GM23248 (cell line): ENCODE measurements around the gene FBXW9.

ENCODE experiments used
- EZH2 ChIP-seq: fragments of 200-600 bp; sonication (generic); IDR thresholded peaks from 2 replicates; pipeline ENCODE4 v1.6.1; 2018; ENCODE audit warnings: antibody characterized with exemption, mild to moderate bottlenecking; ENCODE audit not compliant: insufficient read depth, poor library complexity, severe bottlenecking
- EZH2phosphoT487 ChIP-seq: fragments of 200-600 bp; sonication (generic); IDR thresholded peaks from 2 replicates; pipeline ENCODE4 v1.6.1; 2018; ENCODE audit warnings: antibody characterized with exemption, moderate library complexity, mild to moderate bottlenecking, low read depth; ENCODE audit not compliant: insufficient read depth

GRCh38 chr19:12695997-12696365, 450 bp downstream of the FBXW9 start:
- TF ChIP-seq EZH2phosphoT487: no peak
- TF ChIP-seq EZH2: no peak
